Mesendoderm (in vitro differentiated cells): ENCODE results near the gene LZTR1.

ENCODE experiments used
- DNase-seq: peaks from one replicate; pipeline ENCODE4 v3.0.0; 2013
- H2AK5ac ChIP-seq: 2 replicates; pipeline ENCODE4 v1.6.1; 2013; ENCODE audit warnings: low read length, inconsistent platforms
- H2BK120ac ChIP-seq: 2 replicates; pipeline ENCODE4 v1.6.1; 2013; ENCODE audit warnings: low read depth, mild to moderate bottlenecking, low read length, moderate library complexity, mixed read lengths
- H2BK15ac ChIP-seq: replicated peaks from 2 replicates; pipeline ENCODE4 v1.6.1; 2013; ENCODE audit warnings: low read depth, mild to moderate bottlenecking, moderate library complexity
- H2BK5ac ChIP-seq: 2 replicates; pipeline ENCODE4 v1.6.1; 2013; ENCODE audit warnings: low read length, inconsistent platforms
- H3K18ac ChIP-seq: 2 replicates; pipeline ENCODE4 v1.6.1; 2013; ENCODE audit warnings: mild to moderate bottlenecking, low read length, mixed read lengths
- H3K23ac ChIP-seq: one replicate; pipeline ENCODE4 v1.6.1; 2013; ENCODE audit warnings: low read length
- H3K27ac ChIP-seq: 2 replicates; pipeline ENCODE4 v1.5.1; 2013; ENCODE audit warnings: low read depth, mild to moderate bottlenecking, inconsistent platforms, low read length, moderate library complexity
- H3K27me3 ChIP-seq: 2 replicates; pipeline ENCODE4 v1.6.1; 2013; ENCODE audit warnings: low read length, control low read depth, mild to moderate bottlenecking, inconsistent platforms; ENCODE audit not compliant: insufficient read depth, poor library complexity
- H3K36me3 ChIP-seq: 2 replicates; pipeline ENCODE4 v1.6.1; 2013; ENCODE audit warnings: low read length, inconsistent platforms; ENCODE audit not compliant: control insufficient read depth, insufficient read depth
- H3K4ac ChIP-seq: one replicate; pipeline ENCODE4 v1.6.1; 2013; ENCODE audit warnings: low read depth, mild to moderate bottlenecking, low read length, moderate library complexity
- H3K4me1 ChIP-seq: 2 replicates; pipeline ENCODE4 v1.6.1; 2013; ENCODE audit warnings: low read depth, low read length, inconsistent platforms; ENCODE audit not compliant: control insufficient read depth
- H3K4me2 ChIP-seq: 2 replicates; pipeline ENCODE4 v1.6.1; 2013; ENCODE audit warnings: low read length
- H3K4me3 ChIP-seq: 2 replicates; pipeline ENCODE4 v1.5.1; 2013; ENCODE audit warnings: mild to moderate bottlenecking, low read length
- H3K56ac ChIP-seq: one replicate; pipeline ENCODE4 v1.6.1; 2013; ENCODE audit warnings: low read length
- H3K79me1 ChIP-seq: 2 replicates; pipeline ENCODE4 v1.6.1; 2013; ENCODE audit warnings: low read length, inconsistent platforms
- H3K79me2 ChIP-seq: 2 replicates; pipeline ENCODE4 v1.6.1; 2013; ENCODE audit warnings: mild to moderate bottlenecking, low read length; ENCODE audit not compliant: control insufficient read depth, insufficient read depth
- H3K9ac ChIP-seq: 2 replicates; pipeline ENCODE4 v1.6.1; 2013; ENCODE audit warnings: low read length, inconsistent platforms
- H4K5ac ChIP-seq: one replicate; pipeline ENCODE4 v1.6.1; 2013; ENCODE audit warnings: low read length
- H4K8ac ChIP-seq: one replicate; pipeline ENCODE4 v1.6.1; 2013; ENCODE audit warnings: low read depth, mild to moderate bottlenecking, control low read depth, low read length, moderate library complexity
- WGBS: extraction: QIAGEN DNeasy Blood & Tissue Kit; methylation state at CpG from one replicate; pipeline ENCODE4 v1.1.7; 2013; ENCODE audit warnings: low lambda C conversion rate, missing lambda C conversion rate; ENCODE audit not compliant: insufficient coverage; ENCODE audit errors: extremely low coverage; 5-methylcytosine and 5-hydroxymethylcytosine counted together

LZTR1 gene

GRCh38 chr22:20986365-20986764 is 4.3 kb downstream of the LZTR1 start:
- Histone ChIP-seq H3K18ac (no peak overlapping the region), H4K8ac (no peak overlapping the region), H3K4ac (no peak overlapping the region), H3K79me1 (peaks cover 4% of the 10 kb centered on the region), H3K9ac (no peak overlapping the region), H2BK15ac (no peak overlapping the region), H2BK5ac (no peak overlapping the region), H2BK120ac (no peak overlapping the region), H3K27ac (no peak overlapping the region), H3K79me2 (no peaks in the 10 kb centered on the region), H2AK5ac (no peak overlapping the region), H3K4me3 (no peak overlapping the region), H3K36me3 (no peaks in the 10 kb centered on the region), H3K23ac (no peak overlapping the region), H3K56ac (no peak overlapping the region), H3K27me3 (no peaks in the 10 kb centered on the region), H4K5ac (no peak overlapping the region), H3K4me1 (peaks cover 4% of the 10 kb centered on the region), H3K4me2 (no peak overlapping the region)
- 100% methylated on average over 1 of the region's 1 CpG for WGBS
- no peak for DNase-seq

- Histone ChIP-seq H3K79me1 (peaks cover 4% of the 10 kb centered on the region), H3K27ac (no peak overlapping the region), H3K36me3 (no peaks in the 10 kb centered on the region), H3K79me2 (no peaks in the 10 kb centered on the region), H2BK15ac (no peak overlapping the region), H3K9ac (no peak overlapping the region), H2AK5ac (no peak overlapping the region), H3K56ac (no peak overlapping the region), H3K27me3 (no peaks in the 10 kb centered on the region), H2BK5ac (no peak overlapping the region), H2BK120ac (no peak overlapping the region), H3K4me3 (no peak overlapping the region), H3K4me2 (no peak overlapping the region), H4K5ac (no peak overlapping the region), H3K4me1 (peaks cover 2% of the 10 kb centered on the region), H3K18ac (no peak overlapping the region), H4K8ac (no peak overlapping the region), H3K23ac (no peak overlapping the region), H3K4ac (no peak overlapping the region)
- DNase-seq: no peak
- WGBS: no CpG with 5 or more reads among the region's 14 CpGs
These were observed 5.3 kb downstream of the LZTR1 start for GRCh38 chr22:20987375-20987774.

- Histone ChIP-seq H4K8ac (no peak overlapping the region), H3K56ac (no peak overlapping the region), H3K79me2 (no peaks in the 10 kb centered on the region), H2BK5ac (no peak overlapping the region), H3K36me3 (peaks cover 2% of the 10 kb centered on the region), H3K4ac (no peak overlapping the region), H3K23ac (no peak overlapping the region), H2AK5ac (no peak overlapping the region), H3K4me2 (no peak overlapping the region), H2BK15ac (no peak overlapping the region), H3K4me3 (no peak overlapping the region), H3K9ac (no peak overlapping the region), H4K5ac (no peak overlapping the region), H3K18ac (no peak overlapping the region), H2BK120ac (no peak overlapping the region), H3K27me3 (no peaks in the 10 kb centered on the region), H3K79me1 (no peaks in the 10 kb centered on the region), H3K27ac (no peak overlapping the region), H3K4me1 (no peaks in the 10 kb centered on the region)
- WGBS: no CpG with 5 or more reads among the region's 16 CpGs
- no peak for DNase-seq
These were observed 6.7 kb downstream of the LZTR1 start for GRCh38 chr22:20988573-20989322.

- no peak overlapping the region for H3K9ac ChIP-seq
- H3K27ac ChIP-seq: no peak overlapping the region
- H3K36me3 ChIP-seq: peaks cover 2% of the 10 kb centered on the region
- no peak overlapping the region for H4K8ac ChIP-seq
- H3K79me2 ChIP-seq: no peaks in the 10 kb centered on the region
- no peaks in the 10 kb centered on the region for H3K79me1 ChIP-seq
- no peak overlapping the region for H2BK5ac ChIP-seq
- H2AK5ac ChIP-seq: no peak overlapping the region
- no peak overlapping the region for H4K5ac ChIP-seq
- no CpG with 5 or more reads among the region's 17 CpGs for WGBS
- H3K56ac ChIP-seq: no peak overlapping the region
- no peak overlapping the region for H3K4me2 ChIP-seq
- H3K4me1 ChIP-seq: no peaks in the 10 kb centered on the region
- H3K4me3 ChIP-seq: no peak overlapping the region
- no peak overlapping the region for H3K23ac ChIP-seq
- DNase-seq: no peak
- no peak overlapping the region for H3K4ac ChIP-seq
- no peak overlapping the region for H2BK15ac ChIP-seq
- no peaks in the 10 kb centered on the region for H3K27me3 ChIP-seq
- H2BK120ac ChIP-seq: no peak overlapping the region
- no peak overlapping the region for H3K18ac ChIP-seq
These were observed 7.4 kb downstream of the LZTR1 start for GRCh38 chr22:20989323-20990138.

- no peak overlapping the region for H3K9ac ChIP-seq
- no peak overlapping the region for H3K4me2 ChIP-seq
- H4K8ac ChIP-seq: no peak overlapping the region
- no peak overlapping the region for H3K27ac ChIP-seq
- H2AK5ac ChIP-seq: no peak overlapping the region
- H3K4me3 ChIP-seq: no peak overlapping the region
- H3K27me3 ChIP-seq: no peaks in the 10 kb centered on the region
- H3K4ac ChIP-seq: no peak overlapping the region
- H3K18ac ChIP-seq: no peak overlapping the region
- no CpG with 5 or more reads among the region's 21 CpGs for WGBS
- H4K5ac ChIP-seq: no peak overlapping the region
- no peak overlapping the region for H2BK15ac ChIP-seq
- no peak overlapping the region for H2BK5ac ChIP-seq
- H3K79me1 ChIP-seq: no peaks in the 10 kb centered on the region
- H3K79me2 ChIP-seq: no peaks in the 10 kb centered on the region
- no peaks in the 10 kb centered on the region for H3K4me1 ChIP-seq
- H3K23ac ChIP-seq: no peak overlapping the region
- peaks cover 2% of the 10 kb centered on the region for H3K36me3 ChIP-seq
- DNase-seq: no peak
- no peak overlapping the region for H3K56ac ChIP-seq
- no peak overlapping the region for H2BK120ac ChIP-seq
These were observed 8.4 kb downstream of the LZTR1 start for GRCh38 chr22:20990184-20991180.
